ENCODE results near the gene NUP93.

The NUP93 gene

GRCh38 chr16:56817056-56817455 lies 87.1 kb downstream of the NUP93 start:
- no peak for DNase-seq (ENCODE audit: low read depth in 2 of 2)

DNA sequence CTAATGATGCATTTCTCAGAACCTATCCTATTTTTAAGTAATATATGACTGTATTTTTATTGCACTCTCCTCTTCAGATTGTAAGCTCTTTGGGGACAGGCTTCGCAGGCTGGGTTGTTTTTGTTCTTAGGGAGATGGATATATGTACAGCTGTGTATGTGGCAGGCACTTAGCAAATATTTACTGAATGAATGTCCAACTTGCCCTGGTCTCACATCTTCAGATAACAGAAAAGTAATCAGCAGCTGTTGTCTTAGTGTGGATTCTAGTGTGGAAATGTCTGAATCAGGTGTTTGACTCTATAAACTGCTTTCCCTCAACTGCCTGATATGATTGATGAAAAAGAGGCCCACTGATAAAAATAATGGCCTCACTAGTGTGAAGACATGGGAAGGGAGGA lies 88.0 kb downstream of the NUP93 start:
- DNase-seq (ENCODE audit: low read depth in 2 of 2) = no peak

- DNase-seq (ENCODE audit: low read depth in 2 of 2) = no peak
These were observed 93.3 kb downstream of the NUP93 start for GRCh38 chr16:56823081-56823733.

DNA sequence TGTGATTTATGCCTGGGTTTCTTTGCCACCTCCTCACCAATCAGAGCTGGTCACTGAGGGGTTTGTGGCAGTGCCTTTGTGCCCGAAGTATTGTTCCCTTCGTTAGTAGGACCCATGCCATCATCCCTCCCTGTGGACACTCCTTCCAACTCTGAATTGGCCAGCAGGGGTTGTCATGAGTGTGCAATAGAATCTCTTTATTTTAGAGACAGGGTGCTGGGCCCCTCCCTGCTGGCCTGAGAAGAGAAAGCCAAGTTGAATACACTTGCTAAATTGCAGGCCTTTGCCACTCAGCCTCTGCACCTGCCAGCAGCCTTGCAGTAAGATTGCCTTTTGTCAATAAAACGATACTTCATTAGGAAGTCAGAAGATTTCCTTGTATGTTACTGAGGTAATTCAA lies 94.4 kb downstream of the NUP93 start:
- DNase-seq (ENCODE audit: low read depth in 2 of 2) = no peak

- DNase-seq (ENCODE audit: low read depth in 2 of 2) = no peak
These were observed 94.9 kb downstream of the NUP93 start for GRCh38 chr16:56824804-56825203.

GRCh38 chr16:56825826-56826225 lies 95.9 kb downstream of the NUP93 start:
- no peak for DNase-seq (ENCODE audit: low read depth in 2 of 2)

DNA sequence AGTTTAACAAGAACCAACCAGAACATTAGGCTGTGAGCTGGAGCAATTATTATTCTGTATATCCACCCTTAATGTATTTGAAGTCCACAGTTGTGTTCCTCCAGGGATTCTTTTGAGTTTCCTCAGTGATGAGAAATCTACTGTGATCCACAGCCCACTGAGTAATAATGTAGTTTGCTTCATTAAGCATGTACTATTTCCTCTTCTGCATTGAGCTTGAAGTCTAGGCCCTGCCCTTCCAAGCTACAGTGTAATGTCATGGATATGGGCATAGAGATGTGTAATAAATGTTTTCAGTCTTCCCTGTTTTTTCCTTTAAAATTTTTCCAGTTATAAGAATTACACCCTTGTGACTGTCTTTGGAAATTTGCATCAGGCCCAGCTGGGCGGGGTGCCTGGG lies 98.7 kb downstream of the NUP93 start:
- DNase-seq (ENCODE audit: low read depth in 2 of 2) = no peak

DNA sequence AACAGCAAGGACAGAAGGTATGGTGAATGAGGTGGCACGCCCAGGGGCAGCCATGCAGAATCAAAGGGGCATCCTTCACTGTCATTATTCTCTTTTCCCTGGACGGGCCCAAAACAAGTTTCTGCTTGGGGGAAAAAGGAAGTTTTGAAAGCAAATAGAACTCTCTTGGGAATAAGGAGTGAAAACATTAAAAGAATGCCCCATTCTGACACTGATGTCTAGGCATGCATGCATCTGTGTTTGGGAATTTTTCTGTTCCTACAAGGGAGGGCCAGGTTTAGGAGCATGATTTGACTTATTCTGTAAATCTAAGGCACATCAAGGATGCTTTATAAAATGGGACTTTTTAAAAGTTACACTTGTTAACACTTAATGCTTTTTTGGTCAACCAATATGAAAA lies 100.7 kb downstream of the NUP93 start:
- no peak for DNase-seq (ENCODE audit: low read depth in 2 of 2)

GRCh38 chr16:56832768-56833167 lies 102.8 kb downstream of the NUP93 start:
- no peak for DNase-seq (ENCODE audit: low read depth in 2 of 2)

GRCh38 chr16:56833243-56833970 lies 103.5 kb downstream of the NUP93 start:
- no peak for DNase-seq (ENCODE audit: low read depth in 2 of 2)

DNA sequence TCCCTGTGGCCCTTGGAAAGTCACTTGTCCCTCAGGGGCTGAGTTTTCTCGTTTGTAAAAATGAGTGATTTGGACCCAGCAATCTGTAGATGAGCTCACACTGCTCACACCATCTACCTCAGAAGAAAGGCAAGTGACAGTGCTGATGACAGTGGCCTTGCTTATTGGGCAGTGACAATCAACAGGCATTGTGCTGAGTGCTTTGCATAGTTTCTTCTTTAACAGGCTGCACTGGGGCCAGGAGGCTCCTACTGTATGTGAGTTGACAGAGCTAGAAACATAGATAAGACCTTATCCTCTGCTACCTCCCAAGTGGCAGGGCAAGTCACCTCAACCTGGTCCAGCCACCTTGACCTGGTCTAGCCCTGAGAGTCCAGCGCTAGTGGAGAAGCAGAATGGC lies 105.4 kb downstream of the NUP93 start:
- DNase-seq (ENCODE audit: low read depth in 2 of 2) = no peak

DNA sequence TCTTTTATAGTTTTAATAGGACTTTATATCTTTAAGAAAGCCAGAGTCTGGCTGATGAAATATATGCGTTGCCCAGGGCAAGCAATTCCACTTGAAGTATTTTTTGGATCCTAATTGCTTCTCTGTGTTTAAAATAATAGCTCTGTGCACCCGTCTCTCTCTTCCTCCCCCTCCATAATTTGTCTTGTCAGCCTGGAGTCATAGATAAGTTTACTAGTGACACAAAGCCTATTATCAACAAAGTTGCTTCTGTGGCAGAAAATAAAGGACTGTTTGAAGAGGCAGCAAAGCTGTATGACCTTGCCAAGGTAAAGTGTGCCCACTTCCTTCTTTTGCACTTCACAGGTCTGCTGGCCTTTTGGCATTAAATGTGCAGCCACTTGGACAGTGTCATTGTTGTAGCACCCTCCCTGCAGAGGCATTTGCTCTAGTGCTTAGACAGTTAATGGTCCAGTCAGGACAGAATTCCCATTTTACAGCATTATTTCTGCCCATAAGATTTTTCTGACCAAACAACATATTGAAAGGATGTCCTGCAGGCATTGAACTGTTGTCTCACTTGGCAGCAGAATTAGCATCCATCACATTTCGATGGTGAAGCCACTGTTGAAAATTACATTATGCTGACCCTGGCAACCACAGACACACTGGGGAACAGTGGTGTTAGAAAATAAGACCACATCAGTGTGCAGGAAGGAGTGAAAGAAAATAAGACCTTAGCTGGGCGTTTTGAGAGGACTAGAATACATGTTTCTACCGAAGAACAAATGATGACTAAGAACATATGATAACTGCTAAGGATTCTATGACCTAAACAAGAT lies 106.7 kb downstream of the NUP93 start:
- DNase-seq (ENCODE audit: low read depth in 2 of 2) = no peak

DNA sequence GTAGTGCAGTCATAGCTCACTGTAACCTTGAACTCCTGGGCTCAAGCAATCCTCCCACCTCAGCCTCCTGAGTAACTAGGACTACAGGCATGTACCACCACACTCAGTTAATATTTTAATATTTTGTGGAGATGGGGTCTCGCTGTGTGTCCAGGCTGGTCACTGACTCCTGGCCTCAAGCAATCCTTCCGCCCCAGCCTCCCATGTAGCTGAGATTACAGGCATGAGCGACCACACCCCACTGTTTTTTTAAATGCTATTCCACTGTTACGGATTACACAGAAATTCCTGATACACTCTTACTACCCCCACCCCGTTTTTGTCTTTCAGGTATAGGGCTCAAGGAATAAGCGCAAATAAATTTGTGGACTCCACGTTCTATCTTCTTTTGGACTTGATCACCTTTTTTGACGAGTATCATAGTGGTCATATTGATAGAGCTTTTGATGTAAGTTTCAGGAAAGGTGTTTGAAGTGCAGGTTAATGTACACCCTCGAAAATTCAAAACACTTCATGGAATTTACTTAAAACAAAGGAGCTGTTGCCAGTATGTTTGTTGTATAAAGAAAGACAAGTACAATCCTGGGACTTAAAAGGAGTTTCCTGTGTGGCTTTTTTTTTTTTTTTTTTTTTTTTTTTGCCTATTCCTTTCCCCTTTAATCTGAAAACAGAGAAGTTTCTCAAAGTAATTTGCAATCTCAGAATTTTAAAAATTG lies 108.9 kb downstream of the NUP93 start:
- no peak for DNase-seq (ENCODE audit: low read depth in 2 of 2)

DNA sequence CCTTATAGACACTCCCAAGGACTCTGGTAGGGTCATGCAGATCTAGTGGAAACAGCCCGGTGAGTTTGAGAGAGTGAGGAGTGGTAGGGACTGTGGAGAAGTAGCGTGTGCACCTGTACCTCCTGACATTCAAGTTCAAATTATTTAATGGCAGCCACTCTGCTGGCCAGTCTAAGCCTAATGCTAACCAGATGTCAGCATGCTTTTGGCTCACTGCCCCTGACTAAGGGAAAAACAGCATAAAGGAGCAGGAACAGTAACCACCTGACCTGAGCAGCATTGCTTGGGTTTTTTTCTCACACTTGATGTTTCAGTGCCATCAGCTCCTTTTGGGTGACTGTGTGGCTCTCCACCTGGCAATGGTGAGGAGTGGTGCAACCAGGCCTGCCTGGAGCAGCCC lies 111.3 kb downstream of the NUP93 start:
- DNase-seq (ENCODE audit: low read depth in 2 of 2) = no peak

- DNase-seq (ENCODE audit: low read depth in 2 of 2) = no peak
These were observed 111.7 kb downstream of the NUP93 start for GRCh38 chr16:56841659-56842058.

DNA sequence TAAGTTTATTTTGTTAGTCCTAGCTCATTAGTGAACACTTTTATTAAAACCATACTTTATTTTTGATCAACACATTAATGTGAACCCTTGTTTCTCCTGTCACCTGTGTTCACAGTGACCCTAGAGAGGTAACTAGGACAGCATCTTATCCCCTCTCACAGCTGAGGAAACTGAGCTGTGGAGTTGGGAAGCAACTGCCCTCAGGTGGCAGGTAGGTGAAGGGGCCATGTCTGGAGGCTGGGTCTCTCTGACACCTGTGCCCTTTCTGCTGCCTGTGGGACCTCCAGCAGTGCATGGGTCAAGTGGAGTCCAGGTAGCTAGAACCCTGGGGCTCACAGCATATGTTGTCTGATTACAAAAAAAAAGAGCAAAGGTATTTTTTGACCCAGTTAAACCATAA lies 112.2 kb downstream of the NUP93 start:
- DNase-seq (ENCODE audit: low read depth in 2 of 2) = no peak

GRCh38 chr16:56844056-56844455 lies 114.1 kb downstream of the NUP93 start:
- no peak for DNase-seq (ENCODE audit: low read depth in 2 of 2)

DNA sequence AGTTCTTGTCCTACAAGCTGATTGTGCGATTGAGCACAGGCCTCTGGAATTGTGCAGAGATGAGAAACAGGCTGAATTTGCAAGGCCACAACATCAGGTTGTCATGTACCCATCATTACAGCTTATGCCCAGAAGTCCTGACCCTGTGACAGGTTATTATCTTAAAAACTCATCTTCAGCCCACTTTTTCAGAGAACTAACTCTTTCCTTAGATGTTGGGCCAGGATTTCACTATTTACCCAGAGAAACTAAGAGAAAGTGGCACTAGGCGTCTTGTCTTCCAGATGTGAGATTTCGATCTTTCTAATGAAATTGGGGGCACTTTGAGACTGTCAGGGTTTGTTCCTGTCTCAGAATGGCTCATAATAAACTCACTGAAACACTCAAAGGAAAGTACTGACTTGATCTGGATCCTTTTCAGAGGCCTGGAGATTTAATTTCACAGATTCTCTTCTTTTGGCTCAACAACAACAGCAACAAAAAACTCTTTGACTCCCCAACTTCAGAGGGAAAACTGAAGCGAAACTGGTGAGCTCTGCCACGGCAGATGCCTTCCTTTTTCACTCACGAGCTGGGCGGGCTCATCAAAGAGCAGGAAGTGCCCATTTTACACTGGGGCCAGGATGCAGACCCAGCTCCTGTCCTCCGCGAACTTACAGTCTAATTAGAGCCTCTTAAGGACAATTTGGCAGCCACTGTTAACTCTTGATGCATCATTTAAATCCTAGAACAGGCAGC lies 117.4 kb downstream of the NUP93 start:
- DNase-seq (ENCODE audit: low read depth in 2 of 2) = no peak

DNA sequence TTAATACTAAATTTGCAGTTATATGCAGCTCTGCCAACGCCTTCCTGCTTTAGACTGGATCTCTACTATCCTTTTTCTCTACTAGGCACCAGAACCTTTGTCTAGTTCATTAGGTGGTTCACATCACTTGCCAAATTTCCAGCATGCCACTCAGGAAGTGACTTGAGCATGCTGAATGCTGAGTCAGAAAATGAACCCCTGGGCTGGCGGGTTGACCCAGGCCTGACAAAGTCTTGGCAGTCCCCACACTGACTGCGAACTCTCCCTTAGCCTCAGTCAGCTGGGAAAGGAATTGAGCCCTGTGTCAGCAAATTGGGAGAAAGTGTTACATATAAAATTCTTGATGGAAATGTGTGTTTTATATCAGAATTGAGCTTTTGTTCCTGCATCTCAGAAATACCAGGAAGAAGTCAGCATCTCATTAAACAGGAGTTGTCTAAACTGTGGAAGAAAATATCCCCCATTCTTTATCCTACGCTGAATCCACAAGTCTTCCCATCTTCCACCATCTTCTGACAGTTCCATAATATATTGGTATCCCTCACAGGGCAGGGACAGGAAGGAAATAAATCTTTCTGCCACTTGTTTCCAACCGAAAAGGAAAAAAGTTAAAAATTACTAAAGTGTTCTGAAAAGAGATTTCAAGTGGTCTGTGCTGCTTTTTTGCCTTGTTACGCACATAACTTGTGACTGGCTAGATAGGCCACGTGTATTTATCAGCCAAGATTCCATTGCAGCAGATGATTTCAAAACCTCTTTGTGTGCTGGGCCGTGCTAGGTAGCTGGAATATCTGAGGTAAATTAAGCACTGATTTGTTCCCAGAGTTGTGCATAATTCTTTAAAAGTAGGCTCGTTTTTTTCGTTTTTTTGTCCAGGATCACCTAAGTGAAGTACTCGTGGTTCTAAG lies 118.4 kb downstream of the NUP93 start:
- no peak for DNase-seq (ENCODE audit: low read depth in 2 of 2)

DNA sequence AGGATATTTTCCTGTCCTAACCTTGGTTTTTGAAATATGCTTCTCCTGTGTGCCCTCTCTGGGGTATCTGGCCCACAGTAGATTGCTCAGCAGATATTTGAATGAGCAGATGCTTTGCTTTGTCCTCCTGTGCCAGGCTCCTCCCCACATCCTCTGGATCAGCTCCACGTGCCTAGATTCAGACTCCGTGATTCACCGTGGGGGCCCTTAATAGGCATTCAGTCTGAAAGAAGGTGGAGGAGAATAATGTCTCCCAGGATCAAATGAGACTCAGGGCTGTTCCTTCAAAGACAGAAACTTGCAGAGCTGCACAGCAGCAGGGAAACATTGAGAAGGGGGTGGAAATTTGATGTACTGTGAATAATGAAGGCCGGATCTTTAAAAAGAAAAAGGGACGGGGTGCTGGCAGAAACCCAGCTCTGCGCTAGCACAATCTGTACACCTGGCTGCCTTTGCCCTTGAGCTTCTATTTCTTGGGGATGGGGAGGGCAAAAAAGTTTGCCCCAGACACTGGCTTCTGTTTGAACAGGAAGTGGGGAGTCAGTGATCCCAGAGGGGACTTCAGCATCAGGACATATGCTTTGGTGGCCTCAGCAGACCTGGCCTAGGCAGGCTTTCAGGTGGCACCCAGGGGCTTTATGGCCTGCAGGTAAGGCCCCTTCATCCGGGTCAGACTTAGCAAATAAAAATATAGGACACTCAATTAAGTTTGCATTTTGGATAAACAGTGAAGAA lies 119.2 kb downstream of the NUP93 start:
- DNase-seq (ENCODE audit: low read depth in 2 of 2) = no peak
